H1 (cell line): ENCODE data around the gene CITED1. TPM values are rescaled to one million over a fixed set of nuclear protein-coding genes. Genes with fewer than 3 reads are reported as not detected.

Experiments
- ASH2L ChIP-seq: fragments of 200-600, 300-600 bp; sonication (generic); IDR thresholded peaks from one replicate; pipeline ENCODE4 v1.7.1; 2017; ENCODE audit warnings: low read length
- BACH1 ChIP-seq: IDR thresholded peaks from 2 replicates; pipeline ENCODE4 v1.6.1; 2012; ENCODE audit warnings: low read length, improper control_type of control experiment
- BCL11A ChIP-seq, 2 experiments: IDR thresholded peaks; one replicate each; pipeline ENCODE4 v1.6.1; 2011; ENCODE audit warnings: low read depth in 2 of 2, low read length in 2 of 2, mild to moderate bottlenecking in 2 of 2
- CBX5 ChIP-seq: fragments of 300-800, 300-1000 bp; sonication (generic); IDR thresholded peaks from 2 replicates; pipeline ENCODE4 v1.7.1; 2016; ENCODE audit warnings: antibody characterized with exemption, low read length, low read depth
- CBX8 ChIP-seq: fragments of 300-800, 300-1000 bp; sonication (generic); IDR thresholded peaks from 2 replicates; pipeline ENCODE4 v1.7.1; 2016; ENCODE audit warnings: low read depth, low read length, borderline replicate concordance
- EGR1 ChIP-seq: IDR thresholded peaks from 2 replicates; pipeline ENCODE4 v1.6.1; 2011; ENCODE audit warnings: low read depth, low read length, borderline replicate concordance
- EP300 ChIP-seq, 2 experiments: IDR thresholded peaks; 1 replicate in 1 of 2; 2 replicates in 1 of 2; pipeline ENCODE4 v1.6.1; 2011 to 2012; ENCODE audit warnings: low read depth in 2 of 2, low read length in 2 of 2, mild to moderate bottlenecking in 2 of 2, borderline replicate concordance in 1 of 2, inconsistent platforms in 1 of 2, moderate library complexity in 1 of 2
- FOSL1 ChIP-seq: IDR thresholded peaks from 2 replicates; pipeline ENCODE4 v1.6.1; 2011; ENCODE audit warnings: mild to moderate bottlenecking, low read depth, low read length, moderate library complexity; ENCODE audit not compliant: insufficient read depth
- GABPA ChIP-seq: IDR thresholded peaks from 2 replicates; pipeline ENCODE4 v1.6.1; 2011; ENCODE audit warnings: mild to moderate bottlenecking, low read length, moderate library complexity, borderline replicate concordance; ENCODE audit not compliant: insufficient read depth
- HDAC6 ChIP-seq: IDR thresholded peaks from one replicate; pipeline ENCODE4 v1.7.1; 2012; ENCODE audit warnings: low read depth, mild to moderate bottlenecking, inconsistent platforms, low read length, moderate library complexity
- JUN ChIP-seq: IDR thresholded peaks from 2 replicates; pipeline ENCODE4 v1.6.1; 2011; ENCODE audit warnings: low read depth, mild to moderate bottlenecking, improper control_type of control experiment, low read length
- KDM4A ChIP-seq: IDR thresholded peaks from one replicate; pipeline ENCODE4 v1.7.1; 2012; ENCODE audit warnings: low read depth, mild to moderate bottlenecking, moderate library complexity, low read length, inconsistent platforms; ENCODE audit not compliant: severe bottlenecking
- KDM5A ChIP-seq: fragments of 200-600 bp; IDR thresholded peaks from 2 replicates; pipeline ENCODE4 v1.7.1; 2012; ENCODE audit warnings: mild to moderate bottlenecking, low read length, inconsistent platforms, mixed read lengths
- MAFK ChIP-seq: IDR thresholded peaks from 2 replicates; pipeline ENCODE4 v1.6.1; 2012; ENCODE audit warnings: low read depth, mild to moderate bottlenecking, improper control_type of control experiment, low read length
- NANOG ChIP-seq: IDR thresholded peaks from 2 replicates; pipeline ENCODE4 v1.6.1; 2011; ENCODE audit warnings: low read length, low read depth, mild to moderate bottlenecking, inconsistent platforms; ENCODE audit not compliant: insufficient read depth, poor library complexity, severe bottlenecking
- POLR2AphosphoS5 ChIP-seq: IDR thresholded peaks from 2 replicates; pipeline ENCODE4 v1.6.1; 2011; ENCODE audit warnings: low read depth, low read length
- RAD21 ChIP-seq, 2 experiments: IDR thresholded peaks in 1 of 2; conservative IDR thresholded peaks in 1 of 2; 2 replicates each; pipeline ENCODE4 v1.6.1; 2011; ENCODE audit warnings: low read depth in 2 of 2, low read length in 2 of 2, improper control_type of control experiment in 1 of 2, inconsistent platforms in 1 of 2, mild to moderate bottlenecking in 1 of 2, moderate library complexity in 1 of 2
- RBBP5 ChIP-seq: IDR thresholded peaks from 2 replicates; pipeline ENCODE4 v1.7.1; 2012; ENCODE audit warnings: low read depth, mild to moderate bottlenecking, inconsistent platforms, low read length, moderate library complexity, borderline replicate concordance
- RXRA ChIP-seq: IDR thresholded peaks from 2 replicates; pipeline ENCODE4 v1.6.1; 2011; ENCODE audit warnings: low read depth, mild to moderate bottlenecking, low read length, moderate library complexity; ENCODE audit not compliant: insufficient read depth
- SIN3A ChIP-seq, 2 experiments: IDR thresholded peaks in 1 of 2; conservative IDR thresholded peaks in 1 of 2; 2 replicates each; pipeline ENCODE4 v1.6.1; 2011 to 2012; ENCODE audit warnings: low read length in 2 of 2, improper control_type of control experiment in 1 of 2, low read depth in 1 of 2, mild to moderate bottlenecking in 1 of 2
- SP2 ChIP-seq: IDR thresholded peaks from 2 replicates; pipeline ENCODE4 v1.6.1; 2012; ENCODE audit warnings: mild to moderate bottlenecking, low read length, inconsistent platforms
- polyA plus RNA-seq, 7 experiments: library from polyadenylated mRNA; depleted of rRNA in 3 of 7; stranded (reverse) in 5 of 7; unstranded in 2 of 7; fragments of >200 nt in 5 of 7; fragments of 200-250 nt in 2 of 7; gene quantifications; 1 replicate in 5 of 7; 2 replicates in 1 of 7; 4 replicates in 1 of 7; pipeline versions ENCODE4 v1.2.1 to v1.2.3, GENCODE V29; 2011 to 2013; ENCODE audit warnings: missing spikeins in 2 of 7, mixed read lengths in 2 of 7
- total RNA-seq: library from RNA; stranded (reverse); fragmentation: NEBNext Ultra II Directional; extraction: Animal tissue kit (Norgen Biotek cat#: 25700); gene quantifications from 2 replicates; pipeline ENCODE4 v1.2.1, GENCODE V29; 2021
- TF ChIP-seq, protein P1 (sequence below): IDR thresholded peaks from 2 replicates; pipeline ENCODE4 v1.6.1; 2012; ENCODE audit warnings: inconsistent platforms
- TF ChIP-seq, protein P2 (sequence below): IDR thresholded peaks from 2 replicates; pipeline ENCODE4 v1.6.1; 2012; ENCODE audit warnings: inconsistent platforms

CITED1 gene
- total and polyA plus RNA-seq, 2 of the 8 experiments (the other 6 are each of a cell fraction or from before 2014, with no cell fraction given) = 1.2 to 2.4 TPM

DNA sequence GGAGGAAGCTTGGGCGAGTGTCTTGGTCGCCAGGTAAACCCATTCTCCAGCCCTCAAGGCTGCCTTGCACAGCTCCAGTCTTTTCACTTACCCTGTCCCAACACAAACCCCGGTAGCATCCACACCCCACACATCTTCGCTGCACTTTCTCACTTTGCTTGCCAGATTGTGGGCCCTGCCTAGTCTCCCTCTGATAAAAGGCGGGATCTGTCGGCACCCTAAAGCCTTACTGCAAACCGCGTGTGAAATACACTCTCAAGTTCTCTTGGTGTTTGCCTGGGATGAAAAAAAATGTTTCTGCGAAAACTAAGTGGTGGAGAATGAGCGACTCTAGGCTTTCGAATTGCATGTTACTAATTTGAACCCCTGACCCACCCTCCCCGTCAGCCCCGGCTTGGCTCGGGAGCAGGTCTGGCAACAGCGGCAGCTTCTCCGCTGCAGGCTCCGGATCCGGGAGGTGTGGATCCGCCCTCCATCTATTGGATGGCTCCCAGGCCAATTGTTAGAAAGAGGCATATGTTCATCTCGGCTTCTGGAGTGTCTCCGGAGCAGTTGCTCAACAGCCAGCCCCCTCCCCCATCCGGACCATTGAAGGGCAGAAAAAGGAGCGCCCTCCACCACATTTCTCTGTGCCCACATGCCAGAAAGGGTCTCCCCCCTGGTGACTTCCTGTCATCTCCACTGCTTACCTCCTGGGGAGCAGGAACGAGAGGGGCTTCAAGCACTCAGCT is 3.0 kb upstream of the CITED1 start (continued):
- TF ChIP-seq BCL11A (IDR thresholded peaks at IDR 0.05; ENCODE audit: low read depth in 2 of 2, low read length in 2 of 2) (no peak), EP300 (IDR thresholded peaks at IDR 0.05; ENCODE audit: borderline replicate concordance in 1 of 2, low read depth in 2 of 2, low read length in 2 of 2) (no peak), NANOG (no peak), SIN3A (conservative IDR thresholded peaks at IDR 0.05 in 1 of 2, IDR thresholded peaks at IDR 0.05 in 1 of 2; ENCODE audit: low read depth in 1 of 2, low read length in 2 of 2) (peak in 1 of 2 experiments; percentile 61; a peak in 1 of 4 replicates), RBBP5 (no peak), CBX8 (no peak), RAD21 (IDR thresholded peaks at IDR 0.05 in 1 of 2, conservative IDR thresholded peaks at IDR 0.05 in 1 of 2; ENCODE audit: low read depth in 2 of 2, low read length in 2 of 2) (peak in 1 of 2 experiments; percentile 8; a peak in 1 of 4 replicates), SP2 (no peak), FOSL1 (no peak), HDAC6 (no peak), JUN (no peak), GABPA (no peak), KDM5A (no peak), ASH2L (peak; percentile 82), MAFK (no peak), RXRA (no peak), POLR2AphosphoS5 (no peak), CBX5 (no peak), KDM4A (no peak), EGR1 (peak; percentile 43; the same call in 1 of the 2 replicates), BACH1 (no peak)
- TF ChIP-seq, protein P1, sequence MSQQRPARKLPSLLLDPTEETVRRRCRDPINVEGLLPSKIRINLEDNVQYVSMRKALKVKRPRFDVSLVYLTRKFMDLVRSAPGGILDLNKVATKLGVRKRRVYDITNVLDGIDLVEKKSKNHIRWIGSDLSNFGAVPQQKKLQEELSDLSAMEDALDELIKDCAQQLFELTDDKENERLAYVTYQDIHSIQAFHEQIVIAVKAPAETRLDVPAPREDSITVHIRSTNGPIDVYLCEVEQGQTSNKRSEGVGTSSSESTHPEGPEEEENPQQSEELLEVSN = peak; percentile 50; the same call in 1 of the 2 replicates
- TF ChIP-seq, protein P2, sequence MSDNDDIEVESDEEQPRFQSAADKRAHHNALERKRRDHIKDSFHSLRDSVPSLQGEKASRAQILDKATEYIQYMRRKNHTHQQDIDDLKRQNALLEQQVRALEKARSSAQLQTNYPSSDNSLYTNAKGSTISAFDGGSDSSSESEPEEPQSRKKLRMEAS = peak; percentile 70
